ENCODE data around the gene APBA2. TPM values are rescaled to one million over a fixed set of nuclear protein-coding genes. Genes with fewer than 3 reads are reported as not detected.

APBA2 gene
- total RNA-seq, 1 experiment from 2014 or later = 12.9 TPM

- Histone ChIP-seq H3K27me3 (replicated peaks; ENCODE audit: insufficient read depth, low read depth, low read length, poor library complexity) (no peaks in the 10 kb centered on the region), H3K36me3 (ENCODE audit: insufficient read depth, low read length, poor library complexity, severe bottlenecking) (no peaks in the 10 kb centered on the region), H3K9me3 (ENCODE audit: low read depth, low read length, poor library complexity, severe bottlenecking) (no peaks in the 10 kb centered on the region), H3K27ac (ENCODE audit: low read depth, low read length, poor library complexity, severe bottlenecking) (no peak overlapping the region), H3K4me1 (ENCODE audit: insufficient read depth, low read length, poor library complexity, severe bottlenecking) (no peaks in the 10 kb centered on the region), H3K4me3 (ENCODE audit: low read depth, low read length, poor library complexity, severe bottlenecking) (no peak overlapping the region)
- BruUV-seq (replicated peaks) = no TSS peak
- POLR2A ChIA-PET (ENCODE audit: low non-redundant PET) = no interaction called here
- intact Hi-C loops (cut with micrococcal nuclease; ENCODE audit: unreplicated experiment) = no loop called here
- DNase-seq (ENCODE audit: low spot score) = no peak
- CTCF ChIA-PET = no interaction called here
- no peak for TF ChIP-seq EZH2 (IDR thresholded peaks at IDR 0.05; ENCODE audit: borderline replicate concordance, low read depth, low read length, poor library complexity, severe bottlenecking)
- TF ChIP-seq, protein P1, sequence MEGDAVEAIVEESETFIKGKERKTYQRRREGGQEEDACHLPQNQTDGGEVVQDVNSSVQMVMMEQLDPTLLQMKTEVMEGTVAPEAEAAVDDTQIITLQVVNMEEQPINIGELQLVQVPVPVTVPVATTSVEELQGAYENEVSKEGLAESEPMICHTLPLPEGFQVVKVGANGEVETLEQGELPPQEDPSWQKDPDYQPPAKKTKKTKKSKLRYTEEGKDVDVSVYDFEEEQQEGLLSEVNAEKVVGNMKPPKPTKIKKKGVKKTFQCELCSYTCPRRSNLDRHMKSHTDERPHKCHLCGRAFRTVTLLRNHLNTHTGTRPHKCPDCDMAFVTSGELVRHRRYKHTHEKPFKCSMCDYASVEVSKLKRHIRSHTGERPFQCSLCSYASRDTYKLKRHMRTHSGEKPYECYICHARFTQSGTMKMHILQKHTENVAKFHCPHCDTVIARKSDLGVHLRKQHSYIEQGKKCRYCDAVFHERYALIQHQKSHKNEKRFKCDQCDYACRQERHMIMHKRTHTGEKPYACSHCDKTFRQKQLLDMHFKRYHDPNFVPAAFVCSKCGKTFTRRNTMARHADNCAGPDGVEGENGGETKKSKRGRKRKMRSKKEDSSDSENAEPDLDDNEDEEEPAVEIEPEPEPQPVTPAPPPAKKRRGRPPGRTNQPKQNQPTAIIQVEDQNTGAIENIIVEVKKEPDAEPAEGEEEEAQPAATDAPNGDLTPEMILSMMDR (conservative IDR thresholded peaks at IDR 0.05; ENCODE audit: low read depth, low read length) = no peak
Observed at GRCh38 chr15:28932361-28932760, 46.6 kb downstream of the APBA2 start.

- Histone ChIP-seq H3K4me1 (ENCODE audit: insufficient read depth, low read length, poor library complexity, severe bottlenecking) (no peaks in the 10 kb centered on the region), H3K27ac (ENCODE audit: low read depth, low read length, poor library complexity, severe bottlenecking) (no peak overlapping the region), H3K4me3 (ENCODE audit: low read depth, low read length, poor library complexity, severe bottlenecking) (no peak overlapping the region), H3K27me3 (replicated peaks; ENCODE audit: insufficient read depth, low read depth, low read length, poor library complexity) (no peaks in the 10 kb centered on the region), H3K9me3 (ENCODE audit: low read depth, low read length, poor library complexity, severe bottlenecking) (no peaks in the 10 kb centered on the region), H3K36me3 (ENCODE audit: insufficient read depth, low read length, poor library complexity, severe bottlenecking) (no peaks in the 10 kb centered on the region)
- CTCF ChIA-PET = no interaction called here
- TF ChIP-seq, protein P1 (conservative IDR thresholded peaks at IDR 0.05; ENCODE audit: low read depth, low read length) = no peak
- TF ChIP-seq EZH2 (IDR thresholded peaks at IDR 0.05; ENCODE audit: borderline replicate concordance, low read depth, low read length, poor library complexity, severe bottlenecking) = no peak
- no peak for DNase-seq (ENCODE audit: low spot score)
- intact Hi-C loops (cut with micrococcal nuclease; ENCODE audit: unreplicated experiment) = no loop called here
- no TSS peak for BruUV-seq (replicated peaks)
- POLR2A ChIA-PET (ENCODE audit: low non-redundant PET) = no interaction called here
Observed at GRCh38 chr15:28933710-28934445, 48.1 kb downstream of the APBA2 start.

GRCh38 chr15:28934645-28935044, 48.9 kb downstream of the APBA2 start:
- H3K4me3 ChIP-seq (ENCODE audit: low read depth, low read length, poor library complexity, severe bottlenecking) = no peak overlapping the region
- no peaks in the 10 kb centered on the region for H3K4me1 ChIP-seq (ENCODE audit: insufficient read depth, low read length, poor library complexity, severe bottlenecking)
- no peak for DNase-seq (ENCODE audit: low spot score)
- BruUV-seq (replicated peaks) = no TSS peak
- CTCF ChIA-PET = no interaction called here
- no peaks in the 10 kb centered on the region for H3K9me3 ChIP-seq (ENCODE audit: low read depth, low read length, poor library complexity, severe bottlenecking)
- TF ChIP-seq, protein P1 (conservative IDR thresholded peaks at IDR 0.05; ENCODE audit: low read depth, low read length) = no peak
- TF ChIP-seq EZH2 (IDR thresholded peaks at IDR 0.05; ENCODE audit: borderline replicate concordance, low read depth, low read length, poor library complexity, severe bottlenecking) = no peak
- intact Hi-C loops (cut with micrococcal nuclease; ENCODE audit: unreplicated experiment) = no loop called here
- no peaks in the 10 kb centered on the region for H3K36me3 ChIP-seq (ENCODE audit: insufficient read depth, low read length, poor library complexity, severe bottlenecking)
- H3K27ac ChIP-seq (ENCODE audit: low read depth, low read length, poor library complexity, severe bottlenecking) = no peak overlapping the region
- H3K27me3 ChIP-seq (replicated peaks; ENCODE audit: insufficient read depth, low read depth, low read length, poor library complexity) = no peaks in the 10 kb centered on the region
- POLR2A ChIA-PET (ENCODE audit: low non-redundant PET) = no interaction called here
